H1 (cell line): ENCODE measurements around the gene LTF. TPM values are rescaled to one million over a fixed set of nuclear protein-coding genes. Genes with fewer than 3 reads are reported as not detected.

Source experiments
- CTCF ChIA-PET: fragments of 300-600 bp; sonication (Branson Sonifier 250); formaldehyde crosslinking; loops from one replicate; lab custom pipeline; 2021; ENCODE audit not compliant: partially characterized antibody; lab: Charles Lee
- POLR2A ChIA-PET: fragments of 300-600 bp; sonication (Branson Sonifier 250); formaldehyde crosslinking; loops from one replicate; lab custom pipeline; 2021; ENCODE audit warnings: inconsistent platforms; ENCODE audit not compliant: partially characterized antibody; lab: Charles Lee
- DNase-seq, 2 experiments: peaks; one replicate each; pipeline versions ENCODE4 v3.0.0 to v3.0.0-alpha.2; 2010 to 2022; ENCODE audit warnings: low spot score in 2 of 2, low read depth in 1 of 2, mixed read lengths in 1 of 2
- FAIRE-seq: peaks from 2 replicates; lab custom pipeline; 2011; peaks lifted over from hg19 to GRCh38; lab: Jason Lieb, UNC
- H2AFZ ChIP-seq: 2 replicates; pipeline ENCODE4 v1.8.1; 2012; ENCODE audit warnings: low read length, inconsistent platforms
- H2AK5ac ChIP-seq: 2 replicates; pipeline ENCODE4 v1.6.1; 2013; ENCODE audit warnings: low read depth, low read length
- H2BK120ac ChIP-seq: replicated peaks from 2 replicates; pipeline ENCODE3; 2013; ENCODE audit warnings: low read depth, low read length, inconsistent platforms
- H2BK12ac ChIP-seq: 2 replicates; pipeline ENCODE4 v1.6.1; 2013; ENCODE audit warnings: low read depth, low read length
- H2BK15ac ChIP-seq: 2 replicates; pipeline ENCODE4 v1.6.1; 2013; ENCODE audit warnings: low read length
- H2BK20ac ChIP-seq: 2 replicates; pipeline ENCODE4 v1.6.1; 2013; ENCODE audit warnings: low read length
- H2BK5ac ChIP-seq: 2 replicates; pipeline ENCODE4 v1.6.1; 2013; ENCODE audit warnings: low read depth, low read length
- H3K14ac ChIP-seq: 2 replicates; pipeline ENCODE4 v1.6.1; 2013; ENCODE audit warnings: inconsistent platforms; ENCODE audit not compliant: insufficient read length
- H3K18ac ChIP-seq: 2 replicates; pipeline ENCODE4 v1.6.1; 2013; ENCODE audit warnings: low read length; ENCODE audit errors: extremely low read depth
- H3K23ac ChIP-seq: 2 replicates; pipeline ENCODE4 v1.6.1; 2013; ENCODE audit warnings: inconsistent platforms; ENCODE audit not compliant: insufficient read length
- H3K23me2 ChIP-seq: 2 replicates; pipeline ENCODE4 v1.6.1; 2013; ENCODE audit warnings: low read depth, low read length
- H3K27ac ChIP-seq: 2 replicates; pipeline ENCODE4 v1.6.1; 2011; ENCODE audit warnings: low read depth, low read length, inconsistent platforms
- H3K27me3 ChIP-seq, 4 experiments: replicated peaks in 1 of 4; 1 replicate in 1 of 4; 2 replicates in 3 of 4; pipeline versions ENCODE4 v1.6.1 to v1.8.1; 2011 to 2013; ENCODE audit warnings: low read length in 3 of 4, mild to moderate bottlenecking in 3 of 4, inconsistent platforms in 2 of 4, mixed read lengths in 2 of 4, moderate library complexity in 1 of 4; ENCODE audit not compliant: control insufficient read depth in 3 of 4, insufficient read depth in 3 of 4; ENCODE audit errors: extremely low read depth in 1 of 4
- H3K36me3 ChIP-seq, 4 experiments: 2 replicates each; pipeline versions ENCODE4 v1.6.1 to v1.8.1; 2011 to 2013; ENCODE audit warnings: mild to moderate bottlenecking in 4 of 4, low read length in 3 of 4, moderate library complexity in 2 of 4, control low read depth in 1 of 4, inconsistent platforms in 1 of 4; ENCODE audit not compliant: insufficient read depth in 4 of 4, control insufficient read depth in 2 of 4
- H3K4ac ChIP-seq: replicated peaks from 2 replicates; pipeline ENCODE3; 2013; ENCODE audit warnings: low read length, low read depth, mixed read lengths, inconsistent platforms; ENCODE audit not compliant: insufficient read length
- H3K4me1 ChIP-seq, 4 experiments: replicated peaks in 1 of 4; 1 replicate in 1 of 4; 2 replicates in 3 of 4; pipeline versions ENCODE4 v1.6.1 to v1.8.1; 2011 to 2013; ENCODE audit warnings: low read length in 3 of 4, inconsistent platforms in 2 of 4, mixed read lengths in 1 of 4; ENCODE audit not compliant: insufficient read depth in 4 of 4, control insufficient read depth in 3 of 4
- H3K4me2 ChIP-seq, 2 experiments: 2 replicates each; pipeline versions ENCODE4 v1.6.1 to v1.8.1; 2011 to 2013; ENCODE audit warnings: low read depth in 2 of 2, low read length in 2 of 2, control low read depth in 1 of 2, inconsistent platforms in 1 of 2, mild to moderate bottlenecking in 1 of 2; ENCODE audit not compliant: insufficient read depth in 1 of 2
- H3K4me3 ChIP-seq, 4 experiments: fragments of 200-600, 300-600 bp in 1 of 4; sonication (generic), shearing (Covaris generic), sonication (Bioruptor Twin) in 1 of 4; 2 replicates each; pipeline versions ENCODE4 v1.5.1 to v1.8.1; 2011 to 2016; ENCODE audit warnings: low read length in 4 of 4, low read depth in 3 of 4, control low read depth in 2 of 4, inconsistent platforms in 2 of 4, mild to moderate bottlenecking in 2 of 4, mixed read lengths in 1 of 4, moderate library complexity in 1 of 4; ENCODE audit not compliant: insufficient read depth in 2 of 4; ENCODE audit errors: extremely low read depth in 1 of 4
- H3K56ac ChIP-seq: replicated peaks from 2 replicates; pipeline ENCODE3; 2013; ENCODE audit warnings: low read depth, mild to moderate bottlenecking, mixed read lengths, low read length, inconsistent platforms; ENCODE audit not compliant: insufficient read length
- H3K79me1 ChIP-seq: 2 replicates; pipeline ENCODE4 v1.6.1; 2013; ENCODE audit warnings: low read depth, low read length, control low read depth
- H3K79me2 ChIP-seq, 2 experiments: 2 replicates each; pipeline versions ENCODE4 v1.6.1 to v1.8.1; 2012 to 2013; ENCODE audit warnings: low read length in 2 of 2, mild to moderate bottlenecking in 2 of 2, inconsistent platforms in 1 of 2; ENCODE audit not compliant: insufficient read depth in 2 of 2, control insufficient read depth in 1 of 2
- H3K9ac ChIP-seq, 4 experiments: replicated peaks in 1 of 4; 1 replicate in 1 of 4; 2 replicates in 3 of 4; pipeline versions ENCODE4 v1.6.1 to v1.8.1; 2011 to 2013; ENCODE audit warnings: low read depth in 3 of 4, low read length in 3 of 4, control low read depth in 2 of 4, mild to moderate bottlenecking in 2 of 4, moderate library complexity in 2 of 4, inconsistent platforms in 1 of 4; ENCODE audit errors: extremely low read depth in 1 of 4
- H3K9me3 ChIP-seq, 2 experiments: 2 replicates each; pipeline versions ENCODE4 v1.6.1 to v1.8.1; 2012 to 2013; ENCODE audit warnings: mild to moderate bottlenecking in 2 of 2, moderate library complexity in 2 of 2, control low read depth in 1 of 2, inconsistent platforms in 1 of 2, low read depth in 1 of 2, low read length in 1 of 2, mixed read lengths in 1 of 2; ENCODE audit not compliant: insufficient read depth in 2 of 2
- H4K20me1 ChIP-seq, 2 experiments: replicated peaks in 1 of 2; 2 replicates each; pipeline versions ENCODE3 to v1.8.1; 2011 to 2013; ENCODE audit warnings: inconsistent platforms in 2 of 2, low read length in 2 of 2, mild to moderate bottlenecking in 1 of 2; ENCODE audit not compliant: insufficient read depth in 2 of 2, control insufficient read depth in 1 of 2
- H4K5ac ChIP-seq: 2 replicates; pipeline ENCODE4 v1.6.1; 2013; ENCODE audit warnings: low read length, low read depth, mixed read lengths, inconsistent platforms; ENCODE audit not compliant: insufficient read length
- H4K8ac ChIP-seq: 2 replicates; pipeline ENCODE4 v1.8.0; 2013; ENCODE audit warnings: mild to moderate bottlenecking, moderate library complexity, low read length, inconsistent platforms; ENCODE audit not compliant: insufficient read depth; ENCODE audit errors: extremely low read depth
- H4K91ac ChIP-seq: replicated peaks from 2 replicates; pipeline ENCODE3; 2013; ENCODE audit warnings: low read length, mixed read lengths, inconsistent platforms; ENCODE audit not compliant: insufficient read length
- ATF2 ChIP-seq: IDR thresholded peaks from 2 replicates; pipeline ENCODE4 v1.6.1; 2012; ENCODE audit warnings: low read length, inconsistent platforms
- BACH1 ChIP-seq: IDR thresholded peaks from 2 replicates; pipeline ENCODE4 v1.6.1; 2012; ENCODE audit warnings: low read length, improper control_type of control experiment
- BRCA1 ChIP-seq: IDR thresholded peaks from 2 replicates; pipeline ENCODE4 v1.6.1; 2012; ENCODE audit warnings: low read depth, low read length, improper control_type of control experiment
- CTBP2 ChIP-seq: IDR thresholded peaks from 2 replicates; pipeline ENCODE4 v1.7.0; 2011; ENCODE audit warnings: borderline replicate concordance, mild to moderate bottlenecking, moderate library complexity, mixed read lengths, low read length; ENCODE audit not compliant: insufficient read depth, insufficient read length
- FOSL1 ChIP-seq: IDR thresholded peaks from 2 replicates; pipeline ENCODE4 v1.6.1; 2011; ENCODE audit warnings: mild to moderate bottlenecking, low read depth, low read length, moderate library complexity; ENCODE audit not compliant: insufficient read depth
- KDM4A ChIP-seq: IDR thresholded peaks from one replicate; pipeline ENCODE4 v1.7.1; 2012; ENCODE audit warnings: low read depth, mild to moderate bottlenecking, moderate library complexity, low read length, inconsistent platforms; ENCODE audit not compliant: severe bottlenecking
- MAFK ChIP-seq: IDR thresholded peaks from 2 replicates; pipeline ENCODE4 v1.6.1; 2012; ENCODE audit warnings: low read depth, mild to moderate bottlenecking, improper control_type of control experiment, low read length
- NRF1 ChIP-seq: IDR thresholded peaks from 2 replicates; pipeline ENCODE4 v1.6.1; 2011; ENCODE audit warnings: mild to moderate bottlenecking, low read depth, low read length, improper control_type of control experiment
- POLR2A ChIP-seq, 2 experiments: IDR thresholded peaks; 1 replicate in 1 of 2; 2 replicates in 1 of 2; pipeline ENCODE4 v1.6.1; 2011; ENCODE audit warnings: low read depth in 2 of 2, low read length in 2 of 2, mild to moderate bottlenecking in 2 of 2; ENCODE audit errors: control extremely low read depth in 1 of 2
- POU5F1 ChIP-seq: IDR thresholded peaks from 2 replicates; pipeline ENCODE4 v1.6.1; 2011; ENCODE audit warnings: low read depth, mild to moderate bottlenecking, low read length, moderate library complexity
- SP2 ChIP-seq: IDR thresholded peaks from 2 replicates; pipeline ENCODE4 v1.6.1; 2012; ENCODE audit warnings: mild to moderate bottlenecking, low read length, inconsistent platforms
- SRF ChIP-seq: IDR thresholded peaks from 2 replicates; pipeline ENCODE4 v1.6.1; 2011; ENCODE audit warnings: mild to moderate bottlenecking, low read depth, low read length, moderate library complexity
- TCF12 ChIP-seq: IDR thresholded peaks from 2 replicates; pipeline ENCODE4 v1.6.1; 2011; ENCODE audit warnings: low read depth, mild to moderate bottlenecking, low read length
- YY1 ChIP-seq: IDR thresholded peaks from 2 replicates; pipeline ENCODE4 v1.6.1; 2011; ENCODE audit warnings: low read depth, mild to moderate bottlenecking, low read length
- WGBS, 2 experiments: shearing (Covaris generic) in 1 of 2; methylation state at CpG; one replicate each; pipeline versions ENCODE4 v1.1.6 to v1.1.7; 2013 to 2015; ENCODE audit warnings: low lambda C conversion rate in 2 of 2, mixed read lengths in 2 of 2, inconsistent platforms in 1 of 2, low coverage in 1 of 2, missing lambda C conversion rate in 1 of 2; ENCODE audit not compliant: insufficient replicate concordance in 2 of 2, insufficient coverage in 1 of 2, insufficient read length in 1 of 2; ENCODE audit errors: extremely low coverage in 1 of 2, missing lambda C conversion rate in 1 of 2; 5-methylcytosine and 5-hydroxymethylcytosine counted together
- polyA plus RNA-seq, 7 experiments: library from polyadenylated mRNA; depleted of rRNA in 3 of 7; stranded (reverse) in 5 of 7; unstranded in 2 of 7; fragments of >200 nt in 5 of 7; fragments of 200-250 nt in 2 of 7; gene quantifications; 1 replicate in 5 of 7; 2 replicates in 1 of 7; 4 replicates in 1 of 7; pipeline versions ENCODE4 v1.2.1 to v1.2.3, GENCODE V29; 2011 to 2013; ENCODE audit warnings: missing spikeins in 2 of 7, mixed read lengths in 2 of 7
- total RNA-seq: library from RNA; stranded (reverse); fragmentation: NEBNext Ultra II Directional; extraction: Animal tissue kit (Norgen Biotek cat#: 25700); gene quantifications from 2 replicates; pipeline ENCODE4 v1.2.1, GENCODE V29; 2021

LTF gene
- total and polyA plus RNA-seq, 2 of the 8 experiments (the other 6 are each of a cell fraction or from before 2014, with no cell fraction given) = 0.23 to 0.99 TPM

GRCh38 chr3:46477145-46477544, 12.4 kb upstream of the LTF start:
- Histone ChIP-seq H2BK12ac (no peak overlapping the region), H3K18ac (no peak overlapping the region), H2AFZ (no peak overlapping the region), H3K79me1 (no peaks in the 10 kb centered on the region), H2BK20ac (no peak overlapping the region), H3K4me2 (no peak overlapping the region), H3K14ac (no peak overlapping the region), H3K36me3 (no peaks in the 10 kb centered on the region), H4K5ac (no peak overlapping the region), H2BK120ac (no peak overlapping the region), H4K8ac (no peak overlapping the region), H3K79me2 (no peaks in the 10 kb centered on the region), H3K4ac (no peak overlapping the region), H2AK5ac (no peak overlapping the region), H3K27me3 (no peaks in the 10 kb centered on the region; a peak in 1 of 7 replicates), H3K9me3 (no peaks in the 10 kb centered on the region), H2BK5ac (no peak overlapping the region), H3K23me2 (peaks cover 2% of the 10 kb centered on the region; the same call in 1 of the 2 replicates), H3K9ac (no peak overlapping the region), H3K23ac (no peak overlapping the region), H4K91ac (no peak overlapping the region), H4K20me1 (no peaks in the 10 kb centered on the region), H3K4me3 (no peak overlapping the region), H2BK15ac (no peak overlapping the region), H3K4me1 (no peaks in the 10 kb centered on the region), H3K56ac (no peak overlapping the region), H3K27ac (no peak overlapping the region)
- DNase-seq (no peak), FAIRE-seq (no peak)
- WGBS, 2 experiments = 92% methylated on average over 4 of the region's 4 CpGs; no CpG with 5 or more reads in 1 of the 2 experiments
- ChIA-PET POLR2A (interaction anchor here (2.2 kb wide), 1 partner anchor 110 kb away, joined by 7 read pairs; no protein-coding TSS in a partner anchor), CTCF (interaction anchor here (1.0 to 3.9 kb wide), 5 partner anchors 11 to 207 kb away, joined by 3 to 11 read pairs (median 3); no protein-coding TSS in a partner anchor)
- TF ChIP-seq KDM4A (no peak), POLR2A (IDR thresholded peaks at IDR 0.05; ENCODE audit: control extremely low read depth in 1 of 2, low read depth in 2 of 2, low read length in 2 of 2) (no peak), MAFK (no peak), BACH1 (no peak), POU5F1 (no peak), TCF12 (no peak), SP2 (no peak), BRCA1 (no peak), NRF1 (no peak), FOSL1 (no peak), CTBP2 (no peak), SRF (no peak), ATF2 (no peak), YY1 (no peak)
